SK-N-SH treated with all-trans-retinoic acid at 6 μM for 48 hours (cell line): Measurements from ENCODE around the gene CD248.

ENCODE experiments used
- ARNTL ChIP-seq: fragments of 450-650 bp; formaldehyde crosslinking; IDR thresholded peaks from 2 replicates; pipeline ENCODE4 v1.5.0; 2020; ENCODE audit warnings: low read depth, mild to moderate bottlenecking, moderate library complexity, borderline replicate concordance
- CREB5 ChIP-seq: fragments of 250-450 bp; sonication (Bioruptor Pico); IDR thresholded peaks from 2 replicates; pipeline ENCODE4 v1.5.1; 2020; ENCODE audit warnings: low read depth, mild to moderate bottlenecking, moderate library complexity
- CSRNP3 ChIP-seq: fragments of 250-450 bp; sonication (Bioruptor Pico); IDR thresholded peaks from 2 replicates; pipeline ENCODE4 v1.5.1; 2021; ENCODE audit warnings: mild to moderate bottlenecking, moderate library complexity
- GLIS3 ChIP-seq: fragments of 250-450 bp; sonication (Bioruptor Pico); IDR thresholded peaks from 2 replicates; pipeline ENCODE4 v1.5.0; 2020; ENCODE audit warnings: mild to moderate bottlenecking, moderate library complexity
- PPARA ChIP-seq: fragments of 250-450 bp; sonication (Bioruptor Pico); IDR thresholded peaks from 2 replicates; pipeline ENCODE4 v1.5.0; 2020; ENCODE audit warnings: mild to moderate bottlenecking, borderline replicate concordance
- ZC3H10 ChIP-seq: fragments of 250-450 bp; sonication (Bioruptor Pico); IDR thresholded peaks from 2 replicates; pipeline ENCODE4 v1.5.1; 2021; ENCODE audit warnings: mild to moderate bottlenecking, moderate library complexity
- ZFP3 ChIP-seq: fragments of 250-450 bp; sonication (Bioruptor Pico); IDR thresholded peaks from 2 replicates; pipeline ENCODE4 v1.5.0; 2020; ENCODE audit warnings: mild to moderate bottlenecking, moderate library complexity
- ZFP30 ChIP-seq: fragments of 450-650 bp; formaldehyde crosslinking; IDR thresholded peaks from 2 replicates; pipeline ENCODE4 v1.5.0; 2022; ENCODE audit warnings: mild to moderate bottlenecking, moderate library complexity
- ZNF565 ChIP-seq: fragments of 450-650 bp; formaldehyde crosslinking; conservative IDR thresholded peaks from 2 replicates; pipeline ENCODE4 v1.5.0; 2020; ENCODE audit warnings: low read depth, mild to moderate bottlenecking, moderate library complexity
- ZNF70 ChIP-seq: fragments of 450-650 bp; formaldehyde crosslinking; IDR thresholded peaks from 2 replicates; pipeline ENCODE4 v1.5.0; 2020; ENCODE audit warnings: mild to moderate bottlenecking, moderate library complexity
- TF ChIP-seq, protein P1 (sequence below): fragments of 250-450 bp; sonication (Bioruptor Pico); IDR thresholded peaks from 2 replicates; pipeline ENCODE4 v1.8.0; 2020; ENCODE audit warnings: mild to moderate bottlenecking, moderate library complexity, borderline replicate concordance

DNA sequence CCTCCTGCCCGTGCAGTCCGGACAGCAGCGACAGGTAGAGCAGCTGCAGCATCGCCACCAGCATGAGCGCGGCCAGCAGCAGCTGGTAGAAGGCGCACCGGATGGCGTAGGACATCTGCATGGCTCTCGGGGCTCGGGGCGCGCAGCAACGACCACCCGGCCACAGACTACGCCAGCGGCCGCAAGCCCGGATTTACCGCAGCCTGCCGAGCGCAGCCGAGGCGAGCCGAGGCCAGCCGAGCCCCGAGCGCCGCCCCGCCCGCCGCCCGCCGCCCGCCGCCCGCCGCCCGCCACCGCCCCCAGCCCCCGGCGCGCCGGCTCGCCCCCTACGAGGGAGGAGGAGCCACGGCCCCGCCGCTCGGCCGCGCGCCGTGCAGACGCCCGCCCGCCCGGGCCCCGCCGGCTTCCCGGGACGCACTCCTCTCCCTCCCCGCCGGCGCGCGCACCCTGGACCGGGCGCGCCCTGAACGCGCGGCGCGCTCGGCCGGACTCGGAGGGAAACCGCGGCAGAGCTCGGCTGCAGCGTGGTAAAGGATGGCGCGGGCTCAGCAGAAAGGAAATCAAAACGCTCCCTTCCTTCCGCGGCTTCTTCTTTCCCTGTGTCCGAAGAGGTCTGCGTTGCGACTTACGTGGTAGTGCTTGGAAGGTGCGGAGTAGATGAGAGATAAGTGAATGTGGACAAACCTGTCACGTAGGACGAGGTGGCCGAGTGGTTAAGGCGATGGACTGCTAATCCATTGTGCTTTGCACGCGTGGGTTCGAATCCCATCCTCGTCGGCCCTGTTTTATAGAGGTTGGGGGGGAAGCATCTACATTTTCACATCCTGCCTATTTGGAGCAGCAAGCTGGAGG lies 30.8 kb upstream of the CD248 start, which contains the start of gene B4GAT1:
- TF ChIP-seq, protein P1, sequence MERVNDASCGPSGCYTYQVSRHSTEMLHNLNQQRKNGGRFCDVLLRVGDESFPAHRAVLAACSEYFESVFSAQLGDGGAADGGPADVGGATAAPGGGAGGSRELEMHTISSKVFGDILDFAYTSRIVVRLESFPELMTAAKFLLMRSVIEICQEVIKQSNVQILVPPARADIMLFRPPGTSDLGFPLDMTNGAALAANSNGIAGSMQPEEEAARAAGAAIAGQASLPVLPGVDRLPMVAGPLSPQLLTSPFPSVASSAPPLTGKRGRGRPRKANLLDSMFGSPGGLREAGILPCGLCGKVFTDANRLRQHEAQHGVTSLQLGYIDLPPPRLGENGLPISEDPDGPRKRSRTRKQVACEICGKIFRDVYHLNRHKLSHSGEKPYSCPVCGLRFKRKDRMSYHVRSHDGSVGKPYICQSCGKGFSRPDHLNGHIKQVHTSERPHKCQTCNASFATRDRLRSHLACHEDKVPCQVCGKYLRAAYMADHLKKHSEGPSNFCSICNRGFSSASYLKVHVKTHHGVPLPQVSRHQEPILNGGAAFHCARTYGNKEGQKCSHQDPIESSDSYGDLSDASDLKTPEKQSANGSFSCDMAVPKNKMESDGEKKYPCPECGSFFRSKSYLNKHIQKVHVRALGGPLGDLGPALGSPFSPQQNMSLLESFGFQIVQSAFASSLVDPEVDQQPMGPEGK (CRISPR knock-in tag) = no peak
- TF ChIP-seq ZFP3 (CRISPR knock-in tag) (no peak), CSRNP3 (CRISPR knock-in tag) (no peak), ARNTL (no peak), ZC3H10 (CRISPR knock-in tag) (no peak), CREB5 (CRISPR knock-in tag) (no peak), ZNF565 (CRISPR knock-in tag) (no peak), ZFP30 (CRISPR knock-in tag) (no peak), GLIS3 (no peak), ZNF70 (CRISPR knock-in tag) (no peak), PPARA (CRISPR knock-in tag) (no peak)
